HepG2 (cell line): ENCODE data around the gene CMIP. TPM values are rescaled to one million over a fixed set of nuclear protein-coding genes. Genes with fewer than 3 reads are reported as not detected.

Experiments
- ARNT2 ChIP-seq: sonication (generic); formaldehyde crosslinking; IDR thresholded peaks from 2 replicates; pipeline ENCODE4 v1.8.0; 2022; ENCODE audit warnings: mild to moderate bottlenecking, low read depth, missing genetic modification reagents, moderate library complexity
- CCDC6 ChIP-seq: sonication (generic); formaldehyde crosslinking; IDR thresholded peaks from 2 replicates; pipeline ENCODE4 v1.8.1; 2022; ENCODE audit warnings: mild to moderate bottlenecking, missing genetic modification reagents, moderate library complexity
- DR1 ChIP-seq: sonication (generic); formaldehyde crosslinking; IDR thresholded peaks from 2 replicates; pipeline ENCODE4 v1.8.0; 2021; ENCODE audit warnings: mild to moderate bottlenecking, missing genetic modification reagents, inconsistent platforms
- HDAC2 ChIP-seq: sonication (generic); formaldehyde crosslinking; IDR thresholded peaks from 2 replicates; pipeline ENCODE4 v1.4.0; 2020; ENCODE audit warnings: missing genetic modification reagents
- HOXA9 ChIP-seq: sonication (generic); formaldehyde crosslinking; IDR thresholded peaks from 2 replicates; pipeline ENCODE4 v1.8.1; 2022; ENCODE audit warnings: missing genetic modification reagents, mild to moderate bottlenecking, moderate library complexity, borderline replicate concordance
- IKZF1 ChIP-seq: fragments of 450-650 bp; IDR thresholded peaks from 2 replicates; pipeline ENCODE4 v1.7.1; 2016
- KLF12 ChIP-seq: sonication (generic); formaldehyde crosslinking; IDR thresholded peaks from 2 replicates; pipeline ENCODE4 v1.4.0; 2020; ENCODE audit warnings: missing genetic modification reagents, borderline replicate concordance
- MAFK ChIP-seq, 2 experiments: IDR thresholded peaks in 1 of 2; conservative IDR thresholded peaks in 1 of 2; 2 replicates each; pipeline ENCODE4 v1.6.1; 2011; ENCODE audit warnings: improper control_type of control experiment in 2 of 2, low read length in 2 of 2
- MTA1 ChIP-seq: sonication (generic); formaldehyde crosslinking; IDR thresholded peaks from 2 replicates; pipeline ENCODE4 v1.4.0; 2020; ENCODE audit warnings: missing genetic modification reagents, mild to moderate bottlenecking, borderline replicate concordance
- PCBP1 ChIP-seq: fragments of 200-400 bp; formaldehyde crosslinking; IDR thresholded peaks from 2 replicates; pipeline ENCODE4 v1.6.1; 2017; ENCODE audit warnings: mild to moderate bottlenecking, low read depth, low read length, borderline replicate concordance
- POLR2AphosphoS2 ChIP-seq: IDR thresholded peaks from 2 replicates; pipeline ENCODE4 v1.6.1; 2011; ENCODE audit warnings: low read depth, low read length, improper control_type of control experiment
- PTBP1 ChIP-seq: fragments of 200-400 bp; formaldehyde crosslinking; IDR thresholded peaks from 2 replicates; pipeline ENCODE4 v1.6.1; 2018; ENCODE audit warnings: low read length, low read depth; ENCODE audit not compliant: poor library complexity, severe bottlenecking
- SUZ12 ChIP-seq: fragments of 150-350 bp; IDR thresholded peaks from 2 replicates; pipeline ENCODE4 v1.6.1; 2014; ENCODE audit warnings: low read depth, low read length
- ZNF34 ChIP-seq: sonication (generic); formaldehyde crosslinking; IDR thresholded peaks from 2 replicates; pipeline ENCODE4 v1.4.0; 2020; ENCODE audit warnings: mild to moderate bottlenecking, missing genetic modification reagents, borderline replicate concordance
- ZNF614 ChIP-seq: IDR thresholded peaks from 2 replicates; pipeline ENCODE4 v1.6.1; 2018; ENCODE audit warnings: missing biosample characterization, missing genetic modification reagents, inconsistent platforms, borderline replicate concordance
- ZNF615 ChIP-seq: sonication (generic); formaldehyde crosslinking; IDR thresholded peaks from 2 replicates; pipeline ENCODE4 v1.5.0; 2020; ENCODE audit warnings: mild to moderate bottlenecking, missing genetic modification reagents, borderline replicate concordance
- ZNF768 ChIP-seq: sonication (generic); formaldehyde crosslinking; IDR thresholded peaks from 2 replicates; pipeline ENCODE4 v1.4.0; 2020; ENCODE audit warnings: missing genetic modification reagents
- ZNF83 ChIP-seq: sonication (generic); formaldehyde crosslinking; IDR thresholded peaks from 2 replicates; pipeline ENCODE4 v1.4.0; 2020; ENCODE audit warnings: missing genetic modification reagents, mild to moderate bottlenecking, borderline replicate concordance
- polyA plus RNA-seq, 8 experiments: library from polyadenylated mRNA; depleted of rRNA in 3 of 8; stranded (reverse) in 7 of 8; unstranded in 1 of 8; fragments of >200 nt; fragmentation: Illumina TruSeq in 4 of 8; extraction: Trizol in 4 of 8; gene quantifications; 2 replicates each; pipeline versions ENCODE4 v1.2.1 to v1.2.3, GENCODE V29; 2011 to 2016; ENCODE audit warnings: low read depth in 4 of 8, missing spikeins in 1 of 8, mixed read lengths in 1 of 8; ENCODE audit not compliant: insufficient read depth in 1 of 8
- total RNA-seq, 5 experiments: library from RNA; depleted of rRNA; stranded (reverse); fragments of >200 nt; fragmentation: Illumina TruSeq; extraction: Trizol; gene quantifications; 2 replicates each; pipeline ENCODE4 v1.2.3, GENCODE V29; 2016; ENCODE audit warnings: low read depth in 1 of 5
- TF ChIP-seq, protein P1 (sequence below): sonication (generic); formaldehyde crosslinking; IDR thresholded peaks from 2 replicates; pipeline ENCODE4 v1.5.0; 2020; ENCODE audit warnings: mild to moderate bottlenecking, missing genetic modification reagents
- TF ChIP-seq, protein P2 (sequence below): sonication (generic); formaldehyde crosslinking; IDR thresholded peaks from 2 replicates; pipeline ENCODE4 v1.4.0; 2020; ENCODE audit warnings: missing genetic modification reagents, borderline replicate concordance
- TF ChIP-seq, protein P3 (sequence below): sonication (generic); formaldehyde crosslinking; IDR thresholded peaks from 2 replicates; pipeline ENCODE4 v1.9.0; 2021; ENCODE audit warnings: missing genetic modification reagents, borderline replicate concordance
- TF ChIP-seq, protein P4 (sequence below): IDR thresholded peaks from 2 replicates; pipeline ENCODE4 v1.6.1; 2012; ENCODE audit warnings: inconsistent platforms

Gene CMIP
- total and polyA plus RNA-seq, 2 of the 13 experiments (the other 11 are each of a cell fraction or from before 2014, with no cell fraction given): 10.9 to 18.1 TPM

DNA sequence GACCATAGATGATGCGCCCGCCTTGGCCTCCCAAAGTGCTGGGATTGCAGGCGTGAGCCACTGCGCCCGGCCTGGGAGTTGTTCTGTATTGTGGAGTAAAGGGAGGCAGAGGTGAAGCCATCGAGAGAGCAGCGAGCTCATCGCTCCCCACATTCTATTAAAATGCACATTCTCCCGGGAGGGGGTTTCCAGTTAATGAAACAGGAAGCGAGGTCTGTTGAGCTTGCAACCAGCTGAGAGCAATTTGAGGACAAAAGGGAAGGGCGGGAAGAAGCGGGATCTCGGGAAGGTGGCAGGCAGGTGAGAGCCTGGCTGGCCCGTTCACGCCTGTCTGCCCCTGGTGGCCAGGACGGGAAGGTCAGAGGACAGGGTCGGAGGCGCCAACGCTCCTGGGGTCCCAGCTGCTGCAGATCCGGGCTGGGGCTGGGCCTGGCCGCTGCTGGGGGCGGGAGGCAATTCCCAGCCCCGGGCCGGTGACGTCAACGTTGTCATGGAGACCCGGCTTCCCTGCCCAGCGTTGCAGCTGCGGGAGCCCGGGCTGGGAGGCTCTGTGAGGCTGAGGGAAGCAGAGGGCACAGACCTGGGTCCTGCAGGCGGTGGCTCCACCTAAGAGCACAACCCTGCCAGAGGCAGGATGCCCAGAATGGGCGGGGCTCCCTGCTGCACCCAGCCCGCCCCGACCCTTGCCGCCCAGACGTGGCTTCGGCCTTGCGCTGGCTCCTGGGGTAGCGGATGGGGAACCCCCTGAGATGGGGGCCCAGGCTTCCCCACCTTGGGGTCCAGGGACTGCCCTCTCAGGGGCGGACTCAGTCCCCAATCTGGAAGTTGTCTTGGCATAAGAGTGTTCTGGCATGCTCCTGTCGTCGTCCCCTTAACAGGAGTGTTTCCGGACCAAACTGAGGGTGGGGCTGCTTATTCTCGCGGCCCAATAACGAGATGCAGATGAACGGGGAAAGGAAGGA lies 285.8 kb downstream of the CMIP start (continued):
- TF ChIP-seq, protein P1, sequence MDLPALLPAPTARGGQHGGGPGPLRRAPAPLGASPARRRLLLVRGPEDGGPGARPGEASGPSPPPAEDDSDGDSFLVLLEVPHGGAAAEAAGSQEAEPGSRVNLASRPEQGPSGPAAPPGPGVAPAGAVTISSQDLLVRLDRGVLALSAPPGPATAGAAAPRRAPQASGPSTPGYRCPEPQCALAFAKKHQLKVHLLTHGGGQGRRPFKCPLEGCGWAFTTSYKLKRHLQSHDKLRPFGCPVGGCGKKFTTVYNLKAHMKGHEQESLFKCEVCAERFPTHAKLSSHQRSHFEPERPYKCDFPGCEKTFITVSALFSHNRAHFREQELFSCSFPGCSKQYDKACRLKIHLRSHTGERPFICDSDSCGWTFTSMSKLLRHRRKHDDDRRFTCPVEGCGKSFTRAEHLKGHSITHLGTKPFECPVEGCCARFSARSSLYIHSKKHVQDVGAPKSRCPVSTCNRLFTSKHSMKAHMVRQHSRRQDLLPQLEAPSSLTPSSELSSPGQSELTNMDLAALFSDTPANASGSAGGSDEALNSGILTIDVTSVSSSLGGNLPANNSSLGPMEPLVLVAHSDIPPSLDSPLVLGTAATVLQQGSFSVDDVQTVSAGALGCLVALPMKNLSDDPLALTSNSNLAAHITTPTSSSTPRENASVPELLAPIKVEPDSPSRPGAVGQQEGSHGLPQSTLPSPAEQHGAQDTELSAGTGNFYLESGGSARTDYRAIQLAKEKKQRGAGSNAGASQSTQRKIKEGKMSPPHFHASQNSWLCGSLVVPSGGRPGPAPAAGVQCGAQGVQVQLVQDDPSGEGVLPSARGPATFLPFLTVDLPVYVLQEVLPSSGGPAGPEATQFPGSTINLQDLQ (CRISPR knock-in tag): 0 out of 2 replicates have a peak, but pooled peaks have one; percentile 22
- TF ChIP-seq SUZ12 (no peak), ZNF614 (CRISPR knock-in tag) (no peak), ZNF615 (no peak), PTBP1 (no peak), ZNF34 (CRISPR knock-in tag) (no peak), ZNF83 (CRISPR knock-in tag) (no peak), CCDC6 (CRISPR knock-in tag) (no peak), DR1 (CRISPR knock-in tag) (no peak), PCBP1 (0 out of 2 replicates have a peak, but pooled peaks have one; percentile 40), MTA1 (CRISPR knock-in tag) (no peak), KLF12 (CRISPR knock-in tag) (peak; percentile 99), POLR2AphosphoS2 (no peak), IKZF1 (no peak), HDAC2 (peak; percentile 38; the same call in 1 of the 2 replicates), MAFK (conservative IDR thresholded peaks at IDR 0.05 in 1 of 2, IDR thresholded peaks at IDR 0.05 in 1 of 2; ENCODE audit: low read length in 2 of 2) (no peak), ZNF768 (CRISPR knock-in tag) (peak; percentile 63; the same call in 1 of the 2 replicates), ARNT2 (CRISPR knock-in tag) (0 out of 2 replicates have a peak, but pooled peaks have one; percentile 24), HOXA9 (no peak)
- TF ChIP-seq, protein P2, sequence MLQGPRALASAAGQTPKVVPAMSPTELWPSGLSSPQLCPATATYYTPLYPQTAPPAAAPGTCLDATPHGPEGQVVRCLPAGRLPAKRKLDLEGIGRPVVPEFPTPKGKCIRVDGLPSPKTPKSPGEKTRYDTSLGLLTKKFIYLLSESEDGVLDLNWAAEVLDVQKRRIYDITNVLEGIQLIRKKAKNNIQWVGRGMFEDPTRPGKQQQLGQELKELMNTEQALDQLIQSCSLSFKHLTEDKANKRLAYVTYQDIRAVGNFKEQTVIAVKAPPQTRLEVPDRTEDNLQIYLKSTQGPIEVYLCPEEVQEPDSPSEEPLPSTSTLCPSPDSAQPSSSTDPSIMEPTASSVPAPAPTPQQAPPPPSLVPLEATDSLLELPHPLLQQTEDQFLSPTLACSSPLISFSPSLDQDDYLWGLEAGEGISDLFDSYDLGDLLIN (CRISPR knock-in tag): peak; percentile 68; the same call in 1 of the 2 replicates
- TF ChIP-seq, protein P3, sequence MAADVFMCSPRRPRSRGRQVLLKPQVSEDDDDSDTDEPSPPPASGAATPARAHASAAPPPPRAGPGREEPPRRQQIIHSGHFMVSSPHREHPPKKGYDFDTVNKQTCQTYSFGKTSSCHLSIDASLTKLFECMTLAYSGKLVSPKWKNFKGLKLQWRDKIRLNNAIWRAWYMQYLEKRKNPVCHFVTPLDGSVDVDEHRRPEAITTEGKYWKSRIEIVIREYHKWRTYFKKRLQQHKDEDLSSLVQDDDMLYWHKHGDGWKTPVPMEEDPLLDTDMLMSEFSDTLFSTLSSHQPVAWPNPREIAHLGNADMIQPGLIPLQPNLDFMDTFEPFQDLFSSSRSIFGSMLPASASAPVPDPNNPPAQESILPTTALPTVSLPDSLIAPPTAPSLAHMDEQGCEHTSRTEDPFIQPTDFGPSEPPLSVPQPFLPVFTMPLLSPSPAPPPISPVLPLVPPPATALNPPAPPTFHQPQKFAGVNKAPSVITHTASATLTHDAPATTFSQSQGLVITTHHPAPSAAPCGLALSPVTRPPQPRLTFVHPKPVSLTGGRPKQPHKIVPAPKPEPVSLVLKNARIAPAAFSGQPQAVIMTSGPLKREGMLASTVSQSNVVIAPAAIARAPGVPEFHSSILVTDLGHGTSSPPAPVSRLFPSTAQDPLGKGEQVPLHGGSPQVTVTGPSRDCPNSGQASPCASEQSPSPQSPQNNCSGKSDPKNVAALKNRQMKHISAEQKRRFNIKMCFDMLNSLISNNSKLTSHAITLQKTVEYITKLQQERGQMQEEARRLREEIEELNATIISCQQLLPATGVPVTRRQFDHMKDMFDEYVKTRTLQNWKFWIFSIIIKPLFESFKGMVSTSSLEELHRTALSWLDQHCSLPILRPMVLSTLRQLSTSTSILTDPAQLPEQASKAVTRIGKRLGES (CRISPR knock-in tag): no peak
- TF ChIP-seq, protein P4, sequence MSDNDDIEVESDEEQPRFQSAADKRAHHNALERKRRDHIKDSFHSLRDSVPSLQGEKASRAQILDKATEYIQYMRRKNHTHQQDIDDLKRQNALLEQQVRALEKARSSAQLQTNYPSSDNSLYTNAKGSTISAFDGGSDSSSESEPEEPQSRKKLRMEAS: peak; percentile 90
